HAP-1 (cell line): ENCODE results near the gene NHERF1.

ENCODE experiments used
- DNase-seq, 2 experiments: peaks; one replicate each; pipeline ENCODE4 v3.0.0-alpha.2; 2016 to 2020; ENCODE audit warnings: low spot score in 2 of 2
- H3K27me3 ChIP-seq: fragments of 250-450 bp; sonication (Bioruptor Pico); 2 replicates; pipeline ENCODE4 v1.5.1; 2020; ENCODE audit warnings: low read depth, mild to moderate bottlenecking, moderate library complexity
- H3K36me3 ChIP-seq: fragments of 250-450 bp; sonication (Bioruptor Pico); replicated peaks from 2 replicates; pipeline ENCODE4 v1.5.1; 2020; ENCODE audit warnings: mild to moderate bottlenecking
- H3K4me1 ChIP-seq: fragments of 250-450 bp; sonication (Bioruptor Pico); 2 replicates; pipeline ENCODE4 v1.5.1; 2020; ENCODE audit warnings: mild to moderate bottlenecking
- H3K4me3 ChIP-seq: fragments of 250-450 bp; sonication (Bioruptor Pico); 2 replicates; pipeline ENCODE4 v1.5.1; 2020; ENCODE audit warnings: mild to moderate bottlenecking, moderate library complexity
- H3K9me3 ChIP-seq: fragments of 250-450 bp; sonication (Bioruptor Pico); 2 replicates; pipeline ENCODE4 v1.5.1; 2020; ENCODE audit warnings: mild to moderate bottlenecking, moderate library complexity
- in situ Hi-C: fragments of 300-500 bp; cut with MboI; formaldehyde crosslinking; loops from 3 replicates; pipeline ENCODE4 v1.14.3; 2020; ENCODE audit warnings: low sequenced_read_pairs, inconsistent platforms, mixed read lengths

The NHERF1 gene

GRCh38 chr17:74780443-74781238, 32.2 kb downstream of the NHERF1 start:
- Histone ChIP-seq H3K36me3 (peaks cover 9% of the 10 kb centered on the region), H3K4me3 (no peak overlapping the region), H3K9me3 (no peaks in the 10 kb centered on the region), H3K27me3 (no peaks in the 10 kb centered on the region), H3K4me1 (peaks cover 5% of the 10 kb centered on the region)
- in situ Hi-C loops, result loop anchor here (5.0 to 25.0 kb wide), 2 partner anchors 48 to 632 kb away; partner anchors contain the start of gene GRB2
- peak; percentile 44 to 58 for DNase-seq

GRCh38 chr17:74782571-74782970, 34.1 kb downstream of the NHERF1 start:
- Histone ChIP-seq H3K4me1 (no peaks in the 10 kb centered on the region; the same call in 1 of the 2 replicates), H3K4me3 (no peak overlapping the region), H3K36me3 (peaks cover 9% of the 10 kb centered on the region), H3K27me3 (no peaks in the 10 kb centered on the region), H3K9me3 (no peaks in the 10 kb centered on the region)
- in situ Hi-C loops, result loop anchor here (5.0 to 25.0 kb wide), 2 partner anchors 50 to 630 kb away; partner anchors contain the start of gene GRB2
- no peak for DNase-seq

DNA sequence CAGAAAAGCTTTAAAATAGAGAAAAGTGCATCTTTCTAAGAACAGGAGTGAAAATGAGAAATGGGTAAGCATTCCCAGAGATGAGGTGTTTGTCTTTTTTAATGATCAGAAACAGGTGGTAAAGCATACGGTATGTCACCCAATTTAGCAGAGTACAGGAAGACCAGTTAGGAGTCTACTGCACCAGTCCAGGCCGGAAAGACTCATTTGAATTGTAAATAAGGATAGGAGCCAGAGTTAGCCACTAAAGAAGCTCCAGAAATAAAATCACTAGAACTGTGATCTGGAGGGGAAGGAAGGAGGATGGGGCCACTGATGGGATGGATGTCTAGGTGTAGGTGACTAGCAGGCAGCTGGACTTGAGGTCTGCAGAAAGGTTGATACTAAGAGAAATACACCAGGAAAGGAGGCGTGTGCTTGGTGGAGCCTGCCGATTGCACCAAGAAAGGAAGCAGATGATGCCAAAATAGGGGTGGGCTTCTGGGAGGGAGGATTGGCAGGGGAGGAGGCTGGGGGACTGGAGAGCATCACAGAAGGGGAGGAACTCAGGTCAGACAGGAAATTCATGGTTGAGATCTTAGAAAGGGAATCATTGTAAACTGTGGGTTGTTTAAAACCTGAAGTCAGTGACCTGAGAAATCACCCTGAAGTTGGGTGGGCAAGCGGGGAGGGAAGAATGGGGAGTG, 35.8 kb downstream of the NHERF1 start:
- no peaks in the 10 kb centered on the region for H3K27me3 ChIP-seq
- no peak overlapping the region for H3K4me3 ChIP-seq
- no peaks in the 10 kb centered on the region; the same call in 1 of the 2 replicates for H3K4me1 ChIP-seq
- H3K9me3 ChIP-seq, result no peaks in the 10 kb centered on the region
- H3K36me3 ChIP-seq, result peaks cover 9% of the 10 kb centered on the region
- in situ Hi-C loops, result loop anchor here (5.0 to 25.0 kb wide), 2 partner anchors 52 to 628 kb away; partner anchors contain the start of gene GRB2
- no peak for DNase-seq

DNA sequence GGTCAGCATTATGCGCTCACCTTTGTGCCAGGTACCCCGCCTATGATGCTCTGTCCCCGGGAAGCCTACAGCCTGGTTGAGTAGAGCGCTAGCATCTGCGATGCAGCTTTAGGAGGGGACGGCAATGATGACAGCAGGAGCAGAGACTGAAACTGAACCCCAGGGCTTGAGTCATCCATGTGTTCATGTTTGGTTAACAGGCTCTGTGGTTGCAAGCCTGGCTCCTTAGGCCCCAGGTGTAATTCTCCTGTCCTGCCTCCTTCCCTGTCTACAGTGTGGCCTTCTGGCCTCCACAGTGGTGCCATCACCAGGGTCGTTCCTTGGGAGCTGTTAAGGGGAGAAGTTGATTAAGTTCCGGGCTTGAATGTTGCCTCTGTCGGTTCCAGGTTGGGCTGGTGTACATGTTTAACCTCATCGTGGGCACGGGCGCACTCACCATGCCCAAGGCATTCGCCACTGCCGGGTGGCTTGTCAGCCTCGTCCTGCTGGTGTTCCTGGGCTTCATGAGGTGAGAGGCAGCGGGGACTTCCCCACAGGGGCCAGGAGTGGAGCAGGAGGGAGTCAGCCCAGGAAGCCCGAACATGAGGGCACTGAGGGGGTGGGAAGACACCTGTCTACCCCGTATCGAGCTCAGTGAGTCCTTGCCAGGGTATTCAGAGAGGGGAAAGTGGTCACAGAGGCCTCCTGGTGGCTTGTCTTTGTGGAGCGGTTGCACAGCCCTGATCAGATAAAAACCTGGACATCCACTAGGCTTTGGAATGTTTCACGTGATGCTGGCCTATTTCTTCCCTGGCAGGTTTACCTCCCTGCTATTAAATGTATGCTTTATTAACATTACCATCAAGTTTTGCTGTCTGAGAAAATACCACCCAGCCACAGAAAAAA, 36.9 kb downstream of the NHERF1 start:
- no peak for DNase-seq
- Histone ChIP-seq H3K4me3 (no peak overlapping the region), H3K36me3 (peaks cover 7% of the 10 kb centered on the region), H3K9me3 (no peaks in the 10 kb centered on the region), H3K4me1 (no peaks in the 10 kb centered on the region), H3K27me3 (no peaks in the 10 kb centered on the region)
- in situ Hi-C loops, result loop anchor here (25.0 kb wide), 1 partner anchor 627 kb away; the partner anchor contains the start of gene GRB2

GRCh38 chr17:74785981-74786360, 37.5 kb downstream of the NHERF1 start:
- Histone ChIP-seq H3K27me3 (no peaks in the 10 kb centered on the region), H3K4me1 (no peaks in the 10 kb centered on the region), H3K36me3 (peaks cover 3% of the 10 kb centered on the region; the same call in 1 of the 2 replicates), H3K4me3 (no peak overlapping the region), H3K9me3 (no peaks in the 10 kb centered on the region)
- in situ Hi-C loops, result loop anchor here (25.0 kb wide), 1 partner anchor 626 kb away; the partner anchor contains the start of gene GRB2
- DNase-seq, result no peak

DNA sequence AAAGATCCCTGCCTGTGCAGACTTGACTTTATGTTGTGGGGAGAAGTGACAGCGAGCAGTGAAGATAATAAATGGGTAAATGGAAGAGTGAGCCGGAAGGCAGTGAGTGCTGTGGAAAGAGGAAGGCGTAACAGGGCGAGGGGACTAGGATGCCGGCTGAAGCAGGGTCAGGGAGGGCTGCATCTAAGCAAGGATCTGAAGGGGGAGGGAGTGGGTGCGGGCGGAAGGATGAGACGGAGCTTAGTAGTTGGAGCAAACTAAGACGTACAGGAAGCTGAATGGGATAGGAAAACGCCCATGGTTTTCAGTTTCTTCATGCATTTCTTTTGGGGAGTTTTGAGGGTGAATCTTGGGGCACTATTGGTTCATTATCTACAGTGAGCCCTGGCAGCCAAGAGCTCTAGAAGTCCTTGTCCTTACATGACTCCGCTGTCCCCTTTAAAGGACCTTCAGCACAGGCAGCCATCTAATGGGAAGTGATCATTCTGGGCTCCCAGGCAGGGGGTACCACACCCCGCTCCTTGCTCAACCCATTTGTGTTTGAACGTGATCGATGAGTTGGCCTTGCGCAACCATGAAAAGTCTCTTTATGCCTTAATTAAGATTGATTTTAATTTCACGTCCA, 38.1 kb downstream of the NHERF1 start:
- no peaks in the 10 kb centered on the region for H3K27me3 ChIP-seq
- H3K36me3 ChIP-seq, result peaks cover 3% of the 10 kb centered on the region; the same call in 1 of the 2 replicates
- H3K4me3 ChIP-seq, result no peak overlapping the region
- no peaks in the 10 kb centered on the region for H3K4me1 ChIP-seq
- in situ Hi-C loops, result loop anchor here (25.0 kb wide), 1 partner anchor 626 kb away; the partner anchor contains the start of gene GRB2
- no peak for DNase-seq
- no peaks in the 10 kb centered on the region for H3K9me3 ChIP-seq

GRCh38 chr17:74790161-74791058, 42.0 kb downstream of the NHERF1 start:
- DNase-seq, result no peak
- Histone ChIP-seq H3K36me3 (peaks cover 6% of the 10 kb centered on the region), H3K9me3 (no peaks in the 10 kb centered on the region), H3K27me3 (no peaks in the 10 kb centered on the region), H3K4me3 (no peak overlapping the region), H3K4me1 (no peaks in the 10 kb centered on the region)
- in situ Hi-C loops, result loop anchor here (5.0 to 25.0 kb wide), 2 partner anchors 167 to 622 kb away; partner anchors contain the start of gene GRB2

GRCh38 chr17:74792586-74793105, 44.2 kb downstream of the NHERF1 start:
- no peaks in the 10 kb centered on the region for H3K27me3 ChIP-seq
- no peaks in the 10 kb centered on the region for H3K9me3 ChIP-seq
- no peak for DNase-seq
- H3K4me1 ChIP-seq, result no peaks in the 10 kb centered on the region
- no peak overlapping the region for H3K4me3 ChIP-seq
- H3K36me3 ChIP-seq, result peaks cover 8% of the 10 kb centered on the region
- in situ Hi-C loops, result loop anchor here (5.0 to 25.0 kb wide), 2 partner anchors 165 to 620 kb away; partner anchors contain the start of gene GRB2

- in situ Hi-C loops, result loop anchor here (25.0 kb wide), 1 partner anchor 617 kb away; the partner anchor contains the start of gene GRB2
- Histone ChIP-seq H3K27me3 (no peaks in the 10 kb centered on the region), H3K36me3 (peaks cover 10% of the 10 kb centered on the region), H3K4me1 (no peaks in the 10 kb centered on the region), H3K9me3 (no peaks in the 10 kb centered on the region), H3K4me3 (no peak overlapping the region)
- DNase-seq, result no peak
These were observed 47.0 kb downstream of the NHERF1 start for GRCh38 chr17:74795327-74796020.

DNA sequence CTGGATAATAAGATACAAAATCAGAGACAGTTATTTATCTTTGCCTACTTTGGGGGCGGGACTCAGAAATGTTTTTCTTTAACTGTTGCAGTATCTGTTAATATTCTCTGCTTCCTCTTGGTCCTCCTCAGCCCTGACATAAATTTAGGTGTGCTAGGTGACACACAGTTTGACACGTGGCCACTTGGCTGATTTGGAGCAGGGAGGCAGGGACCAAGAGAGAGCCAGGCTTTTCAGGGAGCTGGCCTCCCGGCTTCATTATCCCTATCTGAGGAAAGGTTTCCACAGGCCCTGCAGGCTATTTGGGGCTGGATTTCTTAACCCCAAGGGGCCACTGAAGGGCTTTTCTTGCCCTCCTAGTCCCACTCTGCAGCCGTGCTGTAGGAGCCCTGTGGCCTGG, 47.8 kb downstream of the NHERF1 start:
- H3K4me1 ChIP-seq, result no peaks in the 10 kb centered on the region
- peaks cover 10% of the 10 kb centered on the region for H3K36me3 ChIP-seq
- H3K9me3 ChIP-seq, result no peaks in the 10 kb centered on the region
- in situ Hi-C loops, result loop anchor here (25.0 kb wide), 1 partner anchor 616 kb away; the partner anchor contains the start of gene GRB2
- no peak for DNase-seq
- H3K4me3 ChIP-seq, result no peak overlapping the region
- no peaks in the 10 kb centered on the region for H3K27me3 ChIP-seq

DNA sequence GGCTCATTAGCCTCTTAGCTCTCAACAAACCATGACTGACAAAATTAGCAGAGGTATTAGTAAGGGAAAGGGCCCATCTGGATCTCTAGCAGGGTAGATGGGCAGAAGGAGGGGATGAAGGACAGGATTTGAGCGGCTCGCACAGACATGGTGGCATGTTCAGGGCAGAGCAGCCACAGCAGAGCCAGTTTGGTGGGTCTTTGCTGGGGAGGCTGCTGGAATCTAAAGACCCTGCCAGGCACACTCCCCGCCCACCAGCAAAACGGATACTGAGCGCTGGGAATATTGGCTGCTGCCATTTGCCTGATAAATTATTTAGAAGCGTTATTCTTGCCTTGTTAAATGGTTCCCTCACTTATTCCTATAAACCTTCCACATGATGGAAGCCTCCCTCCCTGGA, 48.4 kb downstream of the NHERF1 start:
- Histone ChIP-seq H3K36me3 (peaks cover 10% of the 10 kb centered on the region), H3K4me1 (no peaks in the 10 kb centered on the region), H3K9me3 (no peaks in the 10 kb centered on the region), H3K4me3 (no peak overlapping the region), H3K27me3 (no peaks in the 10 kb centered on the region)
- in situ Hi-C loops, result loop anchor here (25.0 kb wide), 1 partner anchor 615 kb away; the partner anchor contains the start of gene GRB2
- no peak for DNase-seq
